Panc1 (cell line): ENCODE results near the gene AFM. TPM values are rescaled to one million over a fixed set of nuclear protein-coding genes. Genes with fewer than 3 reads are reported as not detected.
"Not testable (repeated sequence)": the region's sequence is repeated elsewhere in the genome, so short reads cannot be mapped to it uniquely, and the experiment has no call there.

Source experiments
- ATAC-seq: fragments of 200-7000 bp; cut with Tn5 transposase; 2 replicates; pipeline ENCODE4 v1.9.1; 2020; ENCODE audit warnings: mild to moderate bottlenecking, moderate library complexity
- BruUV-seq: library from RNA; stranded (reverse); fragments of 400-500 nt; replicated peaks from 2 replicates; lab custom pipeline; 2021; lab: Mats Ljungman, UMichigan
- CTCF ChIA-PET: fragments of 300-600 bp; sonication (Branson Sonifier 250); formaldehyde crosslinking; loops from one replicate; lab custom pipeline; 2022; ENCODE audit warnings: antibody characterized with exemption; lab: Charles Lee
- POLR2A ChIA-PET: fragments of 300-600 bp; sonication (Branson Sonifier 250); formaldehyde crosslinking; loops from one replicate; lab custom pipeline; 2022; ENCODE audit warnings: antibody characterized with exemption; lab: Charles Lee
- DNase-seq: peaks from one replicate; pipeline ENCODE4 v3.0.0-alpha.2; 2010; ENCODE audit warnings: low read depth, low spot score
- H3K27ac ChIP-seq: 2 replicates; pipeline ENCODE4 v1.5.1; 2011; ENCODE audit warnings: mild to moderate bottlenecking, low read length, inconsistent platforms
- H3K27me3 ChIP-seq: fragments of 200-500 bp; sonication (Bioruptor generic); 2 replicates; pipeline ENCODE4 v1.6.0; 2014; ENCODE audit warnings: low read length, inconsistent platforms; ENCODE audit not compliant: control insufficient read depth, insufficient read depth
- H3K36me3 ChIP-seq: fragments of 200-500 bp; sonication (Bioruptor generic); 2 replicates; pipeline ENCODE4 v1.5.1; 2014; ENCODE audit warnings: inconsistent platforms, mild to moderate bottlenecking, low read length, moderate library complexity; ENCODE audit not compliant: control insufficient read depth, insufficient read depth
- H3K4me1 ChIP-seq: 2 replicates; pipeline ENCODE4 v1.5.1; 2011; ENCODE audit warnings: inconsistent platforms, mild to moderate bottlenecking, low read length, moderate library complexity; ENCODE audit not compliant: control insufficient read depth, insufficient read depth
- H3K4me3 ChIP-seq, 2 experiments: 2 replicates each; pipeline ENCODE4 v1.5.1; 2011 to 2012; ENCODE audit warnings: low read depth in 2 of 2, low read length in 2 of 2, mild to moderate bottlenecking in 2 of 2, inconsistent platforms in 1 of 2, moderate library complexity in 1 of 2
- H3K9me3 ChIP-seq: fragments of 200-500 bp; sonication (Bioruptor generic); 2 replicates; pipeline ENCODE4 v1.5.1; 2014; ENCODE audit warnings: low read depth, mild to moderate bottlenecking, inconsistent platforms, low read length, moderate library complexity; ENCODE audit not compliant: control insufficient read depth, insufficient read depth
- TCF7L2 ChIP-seq: IDR thresholded peaks from 2 replicates; pipeline ENCODE4 v1.6.1; 2011; ENCODE audit warnings: mild to moderate bottlenecking, low read depth, low read length, inconsistent platforms
- in situ Hi-C: cut with HindIII; loops from 2 replicates; pipeline ENCODE4 v1.10.0; 2016; ENCODE audit warnings: low sequenced_read_pairs, low pct_unique_long_range_greater_than_20kb
- intact Hi-C: fragments of 100-400 bp; cut with micrococcal nuclease; formaldehyde crosslinking; loops from one replicate; pipeline ENCODE4 v1.10.0; 2022; ENCODE audit not compliant: unreplicated experiment
- total RNA-seq: library from RNA; stranded (reverse); gene quantifications from one replicate; pipeline ENCODE4 v1.2.1, GENCODE V29; 2021; ENCODE audit not compliant: unreplicated experiment

Gene AFM
- total RNA-seq, 1 experiment from 2014 or later: not detected

- BruUV-seq: no TSS peak
- no peak overlapping the region for H3K4me3 ChIP-seq
- CTCF ChIA-PET: no interaction called here
- in situ Hi-C loops (no loop called here), intact Hi-C loops (no loop called here)
- H3K27ac ChIP-seq: no peak overlapping the region
- no peaks in the 10 kb centered on the region for H3K36me3 ChIP-seq
- POLR2A ChIA-PET: no interaction called here
- DNase-seq (no peak), ATAC-seq (no peak)
- no peaks in the 10 kb centered on the region for H3K9me3 ChIP-seq
- no peaks in the 10 kb centered on the region for H3K4me1 ChIP-seq
- H3K27me3 ChIP-seq: no peaks in the 10 kb centered on the region
- no peak for TF ChIP-seq TCF7L2
These were observed 63.1 kb downstream of the AFM start for GRCh38 chr4:73544620-73545019.

DNA sequence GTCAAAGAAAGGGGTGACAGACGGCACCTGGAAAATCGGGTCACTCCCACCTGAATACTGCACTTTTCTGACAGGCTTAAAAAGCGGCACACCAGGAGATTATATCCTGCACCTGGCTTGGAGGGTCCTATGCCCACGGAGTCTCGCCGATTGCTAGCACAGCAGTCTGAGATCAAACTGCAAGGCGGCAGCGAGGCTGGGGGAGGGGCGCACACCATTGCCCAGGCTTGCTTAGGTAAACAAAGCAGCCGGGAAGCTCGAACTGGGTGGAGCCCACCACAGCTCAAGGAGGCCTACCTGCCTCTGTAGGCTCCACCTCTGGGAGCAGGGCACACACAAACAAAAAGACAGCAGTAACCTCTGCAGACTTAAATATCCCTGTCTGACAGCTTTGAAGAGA lies 69.3 kb downstream of the AFM start:
- POLR2A ChIA-PET, H3K27ac ChIP-seq, DNase-seq, intact Hi-C loops, H3K4me1 ChIP-seq, BruUV-seq, H3K36me3 ChIP-seq, H3K9me3 ChIP-seq, H3K4me3 ChIP-seq, ATAC-seq, CTCF ChIA-PET, in situ Hi-C loops, H3K27me3 ChIP-seq: not testable (repeated sequence)

Other genes starting within 250 kb of the AFM start
- gene ANKRD17, start 222.9 kb upstream of the AFM start, total RNA-seq: 38.5 TPM
- 21.3 TPM for gene ALB, start 77.5 kb upstream of the AFM start, total RNA-seq
- gene AFP, start 45.5 kb upstream of the AFM start, total RNA-seq: 1.3 TPM
- 0.15 TPM for gene RASSF6, start 138.7 kb downstream of the AFM start, total RNA-seq